ENCODE data around the gene CBARP. TPM values are rescaled to one million over a fixed set of nuclear protein-coding genes. Genes with fewer than 3 reads are reported as not detected.

CBARP gene
- total and polyA plus RNA-seq, 2 of the 13 experiments (the other 11 are each of a cell fraction or from before 2014, with no cell fraction given), result 1.2 to 1.4 TPM

GRCh38 chr19:1251330-1252220, 13.8 kb upstream of the CBARP start (continued):
- no peak for TF ChIP-seq PLSCR1 (CRISPR knock-in tag; IDR thresholded peaks at IDR 0.05; ENCODE audit: borderline replicate concordance)
- no peak for TF ChIP-seq HIVEP1 (CRISPR knock-in tag; IDR thresholded peaks at IDR 0.05)
- no peak for TF ChIP-seq CCAR2 (optimal IDR thresholded peaks at IDR 0.05; ENCODE audit: low read depth, low read length)
- TF ChIP-seq FOSL2 (CRISPR knock-in tag; IDR thresholded peaks at IDR 0.05), result no peak; the same call in 1 of the 2 replicates
- TF ChIP-seq ZIK1 (CRISPR knock-in tag; IDR thresholded peaks at IDR 0.05; ENCODE audit: borderline replicate concordance, low read depth), result 0 out of 2 replicates have a peak, but pooled peaks have one; percentile 17
- TF ChIP-seq KAT8 (CRISPR knock-in tag; IDR thresholded peaks at IDR 0.05), result no peak
- no peak for TF ChIP-seq ZNF570 (CRISPR knock-in tag; IDR thresholded peaks at IDR 0.05; ENCODE audit: borderline replicate concordance)
- TF ChIP-seq ZNF530 (CRISPR knock-in tag; IDR thresholded peaks at IDR 0.05; ENCODE audit: low read depth), result no peak
- no peak; the same call in none of the 2 replicates for TF ChIP-seq YEATS4 (CRISPR knock-in tag; IDR thresholded peaks at IDR 0.05; ENCODE audit: borderline replicate concordance)
- TF ChIP-seq HCFC1 (IDR thresholded peaks at IDR 0.05; ENCODE audit: low read depth, low read length), result no peak
- peak; percentile 82 for TF ChIP-seq RBFOX2 (IDR thresholded peaks at IDR 0.05; ENCODE audit: low read depth, low read length)
- no peak for TF ChIP-seq PPARG (CRISPR knock-in tag; conservative IDR thresholded peaks at IDR 0.05)
- TF ChIP-seq NFAT5 (CRISPR knock-in tag; IDR thresholded peaks at IDR 0.05), result 0 out of 2 replicates have a peak, but pooled peaks have one; percentile 29
- TF ChIP-seq FOSL1 (CRISPR knock-in tag; IDR thresholded peaks at IDR 0.05; ENCODE audit: borderline replicate concordance), result no peak
- TF ChIP-seq CCDC6 (CRISPR knock-in tag; IDR thresholded peaks at IDR 0.05), result 0 out of 2 replicates have a peak, but pooled peaks have one; percentile 11
- TF ChIP-seq GPBP1L1 (CRISPR knock-in tag; IDR thresholded peaks at IDR 0.05), result no peak
- TF ChIP-seq MIER2 (CRISPR knock-in tag; IDR thresholded peaks at IDR 0.05), result no peak
- no peak for TF ChIP-seq ATF5 (CRISPR knock-in tag; IDR thresholded peaks at IDR 0.05; ENCODE audit: low read depth)
- TF ChIP-seq MTA1 (CRISPR knock-in tag; IDR thresholded peaks at IDR 0.05; ENCODE audit: borderline replicate concordance), result 0 out of 2 replicates have a peak, but pooled peaks have one; percentile 0
- TF ChIP-seq DPF2 (CRISPR knock-in tag; IDR thresholded peaks at IDR 0.05; ENCODE audit: borderline replicate concordance, low read depth), result no peak
